Posterior cingulate gyrus (tissue), 11 donors: ENCODE results near the gene FBXW9.
"Not testable (repeated sequence)": the region's sequence is repeated elsewhere in the genome, so short reads cannot be mapped to it uniquely, and the experiment has no call there.

ENCODE experiments used
- DNase-seq, 10 donors: peaks; one replicate each; pipeline versions ENCODE4 v3.0.0 to v3.0.0-alpha.2; 2020 to 2021; ENCODE audit warnings: mixed read lengths in 3 of 10
- intact Hi-C: fragments of 100-400 bp; cut with DNase I; formaldehyde crosslinking; loops from one replicate; pipeline ENCODE4 v1.15.1; 2023

Gene FBXW9

GRCh38 chr19:12665281-12665573 is 31.2 kb downstream of the FBXW9 start:
- intact Hi-C loops = no loop called here
- DNase-seq = peak in 4 of 10 donors; percentile 13 to 86 (median 31)

GRCh38 chr19:12664406-12665280 is 31.8 kb downstream of the FBXW9 start:
- intact Hi-C loops = no loop called here
- no peak for DNase-seq

GRCh38 chr19:12660980-12661379 is 35.5 kb downstream of the FBXW9 start:
- peak in 3 of 10 donors; percentile 23 to 86 (median 32) for DNase-seq
- intact Hi-C loops = no loop called here

GRCh38 chr19:12657966-12658365 is 38.5 kb downstream of the FBXW9 start:
- no peak for DNase-seq
- intact Hi-C loops = no loop called here

GRCh38 chr19:12656899-12657571 is 39.4 kb downstream of the FBXW9 start:
- no peak for DNase-seq
- intact Hi-C loops = no loop called here

- no peak for DNase-seq
- intact Hi-C loops = no loop called here
Measured at GRCh38 chr19:12655546-12655945, 40.9 kb downstream of the FBXW9 start.

- intact Hi-C loops = no loop called here
- DNase-seq = peak in 2 of 10 donors; percentile 13 to 25
Measured at GRCh38 chr19:12652219-12652618, 44.2 kb downstream of the FBXW9 start.

- intact Hi-C loops = no loop called here
- peak in 1 of 10 donors; percentile 52 for DNase-seq
Measured at GRCh38 chr19:12649941-12650340, 46.5 kb downstream of the FBXW9 start.

- peak in 2 of 10 donors; percentile 56 to 84 for DNase-seq
- intact Hi-C loops = no loop called here
Measured at GRCh38 chr19:12648088-12648487, 48.3 kb downstream of the FBXW9 start.

GRCh38 chr19:12647490-12648071 is 48.9 kb downstream of the FBXW9 start:
- peak in 5 of 10 donors; percentile 20 to 91 (median 52) for DNase-seq
- intact Hi-C loops = no loop called here

GRCh38 chr19:12647047-12647446 is 49.4 kb downstream of the FBXW9 start:
- peak in 2 of 10 donors; percentile 47 to 65 for DNase-seq
- intact Hi-C loops = no loop called here

- intact Hi-C loops = no loop called here
- peak in 2 of 10 donors; percentile 7 to 62 for DNase-seq
Measured at GRCh38 chr19:12646551-12646950, 49.9 kb downstream of the FBXW9 start.

GRCh38 chr19:12643716-12644115 is 52.7 kb downstream of the FBXW9 start:
- intact Hi-C loops = not testable (repeated sequence)

GRCh38 chr19:12642506-12642905 is 53.9 kb downstream of the FBXW9 start:
- intact Hi-C loops = no loop called here

More at GRCh38 chr19:12643716-12644115, 52.7 kb downstream of the FBXW9 start:
- peak in 2 of 10 donors; percentile 29 to 56 for DNase-seq

GRCh38 chr19:12641456-12641855 is 55.0 kb downstream of the FBXW9 start:
- DNase-seq = peak in 2 of 10 donors; percentile 42 to 57
- intact Hi-C loops = no loop called here

More at GRCh38 chr19:12642506-12642905, 53.9 kb downstream of the FBXW9 start:
- peak in 2 of 10 donors; percentile 64 to 68 for DNase-seq

GRCh38 chr19:12639901-12640613 is 56.4 kb downstream of the FBXW9 start:
- DNase-seq = peak; percentile 55 to 96 (median 77)
- intact Hi-C loops = no loop called here
